ENCODE measurements around the gene CD300A.

CD300A gene

DNA sequence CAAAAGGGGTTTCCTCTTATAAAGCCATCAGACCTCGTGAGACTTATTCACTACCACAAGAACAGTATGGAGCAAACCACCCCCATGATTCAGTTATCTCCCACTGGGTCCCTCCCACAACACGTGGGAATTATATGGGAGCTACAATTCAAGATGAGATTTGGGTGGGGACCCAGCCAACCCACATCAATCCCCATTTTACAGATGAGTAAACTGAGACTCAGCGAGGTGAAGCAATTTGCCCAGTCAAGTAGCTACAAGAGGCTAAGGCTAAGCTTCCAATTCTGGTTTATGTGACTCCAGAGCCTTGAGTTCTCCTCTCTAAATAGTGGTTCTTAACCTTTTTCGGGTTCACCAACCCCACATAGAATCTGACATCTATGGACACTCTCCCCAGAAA, 8.8 kb downstream of the CD300A start:
- Histone ChIP-seq H3K4me1 (ENCODE audit: control insufficient read depth, low read length) (peaks cover 3% of the 10 kb centered on the region; the same call in 1 of the 2 replicates), H3F3A (ENCODE audit: control insufficient read depth, insufficient read depth) (no peaks in the 10 kb centered on the region), H3K4me3 (ENCODE audit: low read length) (no peak overlapping the region), H4K20me1 (ENCODE audit: control insufficient read depth, insufficient read depth, low read depth, low read length) (no peaks in the 10 kb centered on the region), H3K4me2 (ENCODE audit: low read length) (no peak overlapping the region), H3K79me2 (ENCODE audit: control insufficient read depth, low read length) (no peaks in the 10 kb centered on the region), H3K9me2 (replicated peaks; ENCODE audit: control insufficient read depth, low read length) (no peaks in the 10 kb centered on the region), H3K27ac (ENCODE audit: low read depth, low read length) (no peak overlapping the region), H3K9me3 (ENCODE audit: control insufficient read depth, insufficient read depth, low read length) (no peaks in the 10 kb centered on the region), H3K27me3 (ENCODE audit: control insufficient read depth, low read length) (no peaks in the 10 kb centered on the region), H3K36me3 (ENCODE audit: control insufficient read depth, low read length) (no peaks in the 10 kb centered on the region)
- no peak for TF ChIP-seq EZH2phosphoT487 (IDR thresholded peaks at IDR 0.05; ENCODE audit: borderline replicate concordance, low read length)
- TF ChIP-seq, protein P1, sequence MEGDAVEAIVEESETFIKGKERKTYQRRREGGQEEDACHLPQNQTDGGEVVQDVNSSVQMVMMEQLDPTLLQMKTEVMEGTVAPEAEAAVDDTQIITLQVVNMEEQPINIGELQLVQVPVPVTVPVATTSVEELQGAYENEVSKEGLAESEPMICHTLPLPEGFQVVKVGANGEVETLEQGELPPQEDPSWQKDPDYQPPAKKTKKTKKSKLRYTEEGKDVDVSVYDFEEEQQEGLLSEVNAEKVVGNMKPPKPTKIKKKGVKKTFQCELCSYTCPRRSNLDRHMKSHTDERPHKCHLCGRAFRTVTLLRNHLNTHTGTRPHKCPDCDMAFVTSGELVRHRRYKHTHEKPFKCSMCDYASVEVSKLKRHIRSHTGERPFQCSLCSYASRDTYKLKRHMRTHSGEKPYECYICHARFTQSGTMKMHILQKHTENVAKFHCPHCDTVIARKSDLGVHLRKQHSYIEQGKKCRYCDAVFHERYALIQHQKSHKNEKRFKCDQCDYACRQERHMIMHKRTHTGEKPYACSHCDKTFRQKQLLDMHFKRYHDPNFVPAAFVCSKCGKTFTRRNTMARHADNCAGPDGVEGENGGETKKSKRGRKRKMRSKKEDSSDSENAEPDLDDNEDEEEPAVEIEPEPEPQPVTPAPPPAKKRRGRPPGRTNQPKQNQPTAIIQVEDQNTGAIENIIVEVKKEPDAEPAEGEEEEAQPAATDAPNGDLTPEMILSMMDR (IDR thresholded peaks at IDR 0.05; ENCODE audit: low read depth, low read length, poor library complexity, severe bottlenecking) = no peak

DNA sequence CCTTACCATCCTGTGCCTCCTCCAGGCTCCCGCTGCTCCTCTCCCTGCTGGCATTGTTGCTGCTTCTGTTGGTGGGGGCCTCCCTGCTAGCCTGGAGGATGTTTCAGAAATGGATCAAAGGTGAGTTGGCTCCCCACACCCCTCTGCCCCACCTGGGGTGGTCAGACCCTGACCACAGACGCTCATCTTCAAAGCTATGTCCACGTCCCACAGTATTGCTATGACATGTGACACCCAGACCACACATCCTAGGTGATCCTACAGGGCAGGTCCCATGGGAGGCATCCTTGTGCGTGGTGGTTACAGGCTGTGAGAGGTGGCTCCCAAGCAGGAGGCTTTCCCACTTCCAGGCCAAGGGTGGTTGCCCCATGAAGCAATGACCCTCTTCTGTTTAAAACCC, 11.0 kb downstream of the CD300A start:
- Histone ChIP-seq H3K4me1 (ENCODE audit: control insufficient read depth, low read length) (peaks cover 3% of the 10 kb centered on the region; the same call in 1 of the 2 replicates), H3K27ac (ENCODE audit: low read depth, low read length) (no peak overlapping the region), H3K9me2 (replicated peaks; ENCODE audit: control insufficient read depth, low read length) (no peaks in the 10 kb centered on the region), H4K20me1 (ENCODE audit: control insufficient read depth, insufficient read depth, low read depth, low read length) (no peaks in the 10 kb centered on the region), H3K4me3 (ENCODE audit: low read length) (no peak overlapping the region), H3F3A (ENCODE audit: control insufficient read depth, insufficient read depth) (no peaks in the 10 kb centered on the region), H3K79me2 (ENCODE audit: control insufficient read depth, low read length) (no peaks in the 10 kb centered on the region), H3K36me3 (ENCODE audit: control insufficient read depth, low read length) (no peaks in the 10 kb centered on the region), H3K9me3 (ENCODE audit: control insufficient read depth, insufficient read depth, low read length) (no peaks in the 10 kb centered on the region), H3K4me2 (ENCODE audit: low read length) (no peak overlapping the region), H3K27me3 (ENCODE audit: control insufficient read depth, low read length) (no peaks in the 10 kb centered on the region)
- TF ChIP-seq, protein P1 (IDR thresholded peaks at IDR 0.05; ENCODE audit: low read depth, low read length, poor library complexity, severe bottlenecking) = no peak

DNA sequence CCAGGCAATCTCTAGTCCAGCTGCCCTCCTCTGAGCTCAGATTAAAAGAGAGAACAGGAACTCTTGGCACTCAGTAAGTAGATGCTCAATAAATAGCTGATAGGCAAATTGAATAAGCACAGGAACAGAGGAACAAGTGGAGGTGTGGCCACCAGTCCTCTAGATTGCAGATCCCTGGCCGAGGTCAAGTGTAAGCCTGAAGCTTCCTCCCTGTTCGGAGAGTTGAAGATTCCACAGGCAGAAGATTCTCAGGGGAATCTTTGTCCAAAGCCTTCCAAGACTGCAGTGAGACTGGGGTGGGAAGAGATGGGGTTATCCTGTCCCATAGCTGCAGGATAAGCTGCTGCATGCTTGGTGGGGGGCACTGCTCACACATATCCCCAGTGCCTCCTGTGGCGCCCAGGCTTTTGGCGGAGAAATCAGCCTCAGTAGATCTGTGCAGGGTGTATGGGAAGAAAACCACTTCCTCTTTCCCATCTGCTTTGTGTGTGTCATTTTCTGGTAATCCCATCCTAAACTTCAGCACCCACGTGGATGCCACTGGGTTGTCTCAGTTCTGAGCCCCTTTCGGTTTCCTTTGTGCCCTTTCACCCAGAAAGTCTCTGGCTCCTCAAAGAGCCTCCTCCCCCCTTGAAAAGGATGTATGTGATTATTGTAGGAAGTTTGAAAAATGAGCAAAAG, 12.1 kb downstream of the CD300A start:
- no peak overlapping the region for H3K4me3 ChIP-seq (ENCODE audit: low read length)
- H3K9me2 ChIP-seq (replicated peaks; ENCODE audit: control insufficient read depth, low read length) = no peaks in the 10 kb centered on the region

More for the DNA sequence above, 12.1 kb downstream of the CD300A start:
- Histone ChIP-seq H3K79me2 (ENCODE audit: control insufficient read depth, low read length) (no peaks in the 10 kb centered on the region), H3K36me3 (ENCODE audit: control insufficient read depth, low read length) (no peaks in the 10 kb centered on the region), H4K20me1 (ENCODE audit: control insufficient read depth, insufficient read depth, low read depth, low read length) (no peaks in the 10 kb centered on the region), H3K27ac (ENCODE audit: low read depth, low read length) (no peak overlapping the region), H3K4me1 (ENCODE audit: control insufficient read depth, low read length) (peaks cover 3% of the 10 kb centered on the region; the same call in 1 of the 2 replicates), H3F3A (ENCODE audit: control insufficient read depth, insufficient read depth) (no peaks in the 10 kb centered on the region), H3K9me3 (ENCODE audit: control insufficient read depth, insufficient read depth, low read length) (no peaks in the 10 kb centered on the region), H3K4me2 (ENCODE audit: low read length) (no peak overlapping the region), H3K27me3 (ENCODE audit: control insufficient read depth, low read length) (no peaks in the 10 kb centered on the region)
- TF ChIP-seq, protein P1 (IDR thresholded peaks at IDR 0.05; ENCODE audit: low read depth, low read length, poor library complexity, severe bottlenecking) = no peak
- no peak for TF ChIP-seq EZH2phosphoT487 (IDR thresholded peaks at IDR 0.05; ENCODE audit: borderline replicate concordance, low read length)

Data from DOHH2 (cell line).